GM23248 (cell line): ENCODE measurements around the gene NAE1.

Source experiments
- EZH2 ChIP-seq: fragments of 200-600 bp; sonication (generic); IDR thresholded peaks from 2 replicates; pipeline ENCODE4 v1.6.1; 2018; ENCODE audit warnings: antibody characterized with exemption, mild to moderate bottlenecking; ENCODE audit not compliant: insufficient read depth, poor library complexity, severe bottlenecking
- EZH2phosphoT487 ChIP-seq: fragments of 200-600 bp; sonication (generic); IDR thresholded peaks from 2 replicates; pipeline ENCODE4 v1.6.1; 2018; ENCODE audit warnings: antibody characterized with exemption, moderate library complexity, mild to moderate bottlenecking, low read depth; ENCODE audit not compliant: insufficient read depth

DNA sequence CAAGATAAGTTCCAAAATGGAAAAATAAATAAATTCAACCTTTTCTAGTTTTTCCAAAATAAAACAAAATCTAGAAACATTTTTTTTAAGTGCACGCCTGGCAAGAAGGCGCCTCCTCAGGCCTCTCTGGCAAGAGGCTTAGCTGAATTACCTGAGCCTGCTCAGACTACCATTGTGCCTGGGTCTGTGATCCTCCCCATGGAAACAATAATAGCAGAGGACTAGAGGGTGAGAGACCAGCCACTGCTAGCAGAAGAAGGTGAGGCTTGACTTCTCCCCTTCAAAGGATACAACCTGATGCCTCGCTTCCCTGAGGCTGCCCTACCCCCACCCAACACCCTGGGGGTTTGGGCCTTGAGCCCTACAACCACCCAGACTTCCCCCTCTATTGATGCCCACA lies 44.2 kb downstream of the NAE1 start:
- TF ChIP-seq EZH2phosphoT487 (no peak), EZH2 (no peak)
